Small intestine (tissue), 7 donors: ENCODE results near the gene LAMA2. TPM values are rescaled to one million over a fixed set of nuclear protein-coding genes. Genes with fewer than 3 reads are reported as not detected.

Experiments
- DNase-seq, 2 donors: peaks; one replicate each; pipeline versions ENCODE4 v3.0.0 to v3.0.0-alpha.2; 2013
- FAIRE-seq: peaks from 2 replicates; lab custom pipeline; 2012; peaks lifted over from hg19 to GRCh38; lab: Jason Lieb, UNC
- H3K27ac ChIP-seq, 3 donors: one replicate each; pipeline ENCODE4 v1.5.1; 2013; ENCODE audit warnings: low read length in 2 of 3, mild to moderate bottlenecking in 2 of 3, control low read depth in 1 of 3, inconsistent platforms in 1 of 3, low read depth in 1 of 3, moderate library complexity in 1 of 3
- H3K27me3 ChIP-seq, 3 donors: one replicate each; pipeline ENCODE4 v1.6.1; 2013; ENCODE audit warnings: low read length in 3 of 3, inconsistent platforms in 1 of 3; ENCODE audit not compliant: control insufficient read depth in 3 of 3, insufficient read depth in 3 of 3
- H3K36me3 ChIP-seq, 3 donors: one replicate each; pipeline ENCODE4 v1.6.1; 2013; ENCODE audit warnings: low read length in 3 of 3, inconsistent platforms in 1 of 3, low read depth in 1 of 3, mild to moderate bottlenecking in 1 of 3, moderate library complexity in 1 of 3; ENCODE audit not compliant: control insufficient read depth in 3 of 3, insufficient read depth in 2 of 3
- H3K4me1 ChIP-seq, 3 donors: one replicate each; pipeline ENCODE4 v1.6.1; 2013; ENCODE audit warnings: low read length in 2 of 3, inconsistent platforms in 1 of 3, low read depth in 1 of 3, mild to moderate bottlenecking in 1 of 3, moderate library complexity in 1 of 3; ENCODE audit not compliant: control insufficient read depth in 3 of 3, insufficient read depth in 2 of 3
- H3K4me3 ChIP-seq, 3 donors: one replicate each; pipeline ENCODE4 v1.5.1; 2013; ENCODE audit warnings: low read length in 3 of 3, control low read depth in 1 of 3, inconsistent platforms in 1 of 3, low read depth in 1 of 3, mild to moderate bottlenecking in 1 of 3, moderate library complexity in 1 of 3
- H3K9me3 ChIP-seq, 2 donors: one replicate each; pipeline ENCODE4 v1.6.1; 2013; ENCODE audit warnings: low read depth in 1 of 2, low read length in 1 of 2; ENCODE audit not compliant: control insufficient read depth in 2 of 2, insufficient read depth in 1 of 2
- whole genome bisulfite sequencing, 3 donors: extraction: QIAGEN DNeasy Blood & Tissue Kit; methylation state at CpG; one replicate each; pipeline ENCODE4 v1.1.7; 2013; 5-methylcytosine and 5-hydroxymethylcytosine counted together
- polyA plus RNA-seq, 4 donors: library from polyadenylated mRNA; stranded (reverse) in 3 of 4; unstranded in 1 of 4; fragments of 200-250 nt in 3 of 4; fragments of 120-200 nt in 1 of 4; gene quantifications; one replicate each; pipeline versions ENCODE4 v1.2.1 to v1.2.3, GENCODE V29; 2013
- donor health status: healthy with polysubstance abuse.
- donor health status: control.
- donor health status: control.
- donor health status: Bipolar disorder and iron deficiency.
- donor health status: healthy.

The LAMA2 gene
- polyA plus RNA-seq, 4 donors: 0.67 to 12.7 (median 1.1) TPM

- H3K9me3 ChIP-seq: no peaks in the 10 kb centered on the region
- H3K4me3 ChIP-seq: no peak overlapping the region
- no peaks in the 10 kb centered on the region for H3K36me3 ChIP-seq
- H3K27ac ChIP-seq: no peak overlapping the region
- H3K27me3 ChIP-seq: no peaks in the 10 kb centered on the region
- WGBS, 3 donors: 75 to 79% (median 78%) methylated on average over 3 of the region's 3 CpGs
- DNase-seq (no peak), FAIRE-seq (no peak)
- no peaks in the 10 kb centered on the region for H3K4me1 ChIP-seq
Observed at GRCh38 chr6:129444683-129445082, 561.7 kb downstream of the LAMA2 start.

GRCh38 chr6:129446272-129447197, 563.6 kb downstream of the LAMA2 start:
- FAIRE-seq: no peak
- H3K27ac ChIP-seq: no peak overlapping the region
- H3K27me3 ChIP-seq: no peaks in the 10 kb centered on the region
- H3K4me1 ChIP-seq: no peaks in the 10 kb centered on the region
- no peaks in the 10 kb centered on the region for H3K9me3 ChIP-seq
- no peak for DNase-seq
- no peaks in the 10 kb centered on the region for H3K36me3 ChIP-seq
- H3K4me3 ChIP-seq: no peak overlapping the region
- 70 to 85% (median 72%) methylated on average over 5 to 6 of the region's 7 CpGs for WGBS, 3 donors

- H3K27me3 ChIP-seq: no peaks in the 10 kb centered on the region
- H3K36me3 ChIP-seq: no peaks in the 10 kb centered on the region
- H3K4me1 ChIP-seq: no peaks in the 10 kb centered on the region
- WGBS, 3 donors: 72 to 83% (median 74%) methylated on average over 3 of the region's 3 CpGs
- no peak overlapping the region for H3K4me3 ChIP-seq
- H3K9me3 ChIP-seq: no peaks in the 10 kb centered on the region
- DNase-seq (no peak), FAIRE-seq (no peak)
- H3K27ac ChIP-seq: no peak overlapping the region
Observed at GRCh38 chr6:129447198-129447565, 564.2 kb downstream of the LAMA2 start.

GRCh38 chr6:129448965-129449364, 566.0 kb downstream of the LAMA2 start:
- Histone ChIP-seq H3K4me1 (no peaks in the 10 kb centered on the region), H3K27ac (no peak overlapping the region), H3K9me3 (no peaks in the 10 kb centered on the region), H3K27me3 (no peaks in the 10 kb centered on the region), H3K4me3 (no peak overlapping the region), H3K36me3 (no peaks in the 10 kb centered on the region)
- DNase-seq: no peak
- FAIRE-seq: no peak

GRCh38 chr6:129451187-129451586, 568.2 kb downstream of the LAMA2 start:
- no peaks in the 10 kb centered on the region for H3K9me3 ChIP-seq
- FAIRE-seq: no peak

GRCh38 chr6:129453073-129453472, 570.1 kb downstream of the LAMA2 start:
- Histone ChIP-seq H3K36me3 (no peaks in the 10 kb centered on the region), H3K27me3 (no peaks in the 10 kb centered on the region), H3K4me3 (no peak overlapping the region), H3K9me3 (no peaks in the 10 kb centered on the region), H3K4me1 (no peaks in the 10 kb centered on the region), H3K27ac (no peak overlapping the region)
- WGBS, 3 donors: 59 to 75% (median 70%) methylated on average over 3 of the region's 3 CpGs
- DNase-seq (no peak), FAIRE-seq (no peak)

More at GRCh38 chr6:129451187-129451586, 568.2 kb downstream of the LAMA2 start:
- Histone ChIP-seq H3K27ac (no peak overlapping the region), H3K36me3 (no peaks in the 10 kb centered on the region), H3K4me3 (no peak overlapping the region), H3K27me3 (no peaks in the 10 kb centered on the region), H3K4me1 (no peaks in the 10 kb centered on the region)
- no peak for DNase-seq

GRCh38 chr6:129454488-129454887, 571.5 kb downstream of the LAMA2 start:
- no peaks in the 10 kb centered on the region for H3K4me1 ChIP-seq
- FAIRE-seq (no peak), DNase-seq (no peak)
- WGBS, 3 donors: 91 to 96% (median 92%) methylated on average over 1 of the region's 1 CpG
- H3K9me3 ChIP-seq: no peaks in the 10 kb centered on the region
- H3K4me3 ChIP-seq: no peak overlapping the region
- no peak overlapping the region for H3K27ac ChIP-seq
- no peaks in the 10 kb centered on the region for H3K27me3 ChIP-seq
- H3K36me3 ChIP-seq: no peaks in the 10 kb centered on the region

- Histone ChIP-seq H3K4me1 (no peaks in the 10 kb centered on the region), H3K27me3 (no peaks in the 10 kb centered on the region), H3K27ac (no peak overlapping the region), H3K4me3 (no peak overlapping the region), H3K9me3 (no peaks in the 10 kb centered on the region), H3K36me3 (no peaks in the 10 kb centered on the region)
- FAIRE-seq (no peak), DNase-seq (no peak)
- 60 to 93% (median 77%) methylated on average over 3 of the region's 3 CpGs for WGBS, 3 donors
Observed at GRCh38 chr6:129455126-129455769, 572.3 kb downstream of the LAMA2 start.
